Suppressor macrophage treated with lipopolysaccharide for 1 hour (primary cell): ENCODE data around the gene TMEM237.
A peak's percentile ranks its signal among the peaks of the same experiment; 100 is the strongest.

Experiments
- DNase-seq, 3 donors: peaks; one replicate each; pipeline ENCODE4 v3.0.0-alpha.2; 2020 to 2022

TMEM237 gene

DNA sequence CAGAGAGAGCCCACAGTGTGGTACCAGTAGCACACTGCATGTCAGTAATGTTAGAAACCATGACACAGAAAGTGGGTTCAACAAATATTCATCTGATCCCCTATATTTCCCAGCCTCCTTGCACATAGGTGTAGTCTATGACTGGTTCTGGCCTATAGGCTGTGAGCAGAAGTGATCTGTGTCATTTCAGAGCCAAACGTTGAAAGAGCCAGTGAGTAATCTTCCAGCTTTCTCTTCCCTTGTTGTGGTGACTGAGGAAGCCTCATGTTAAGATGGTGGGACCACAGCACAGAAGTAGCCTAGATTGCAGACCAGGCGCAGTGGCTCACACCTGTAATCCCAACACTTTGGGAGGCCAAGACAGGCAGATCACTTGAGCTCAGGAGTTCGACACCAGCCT is 4.1 kb downstream of the TMEM237 start:
- peak in 1 of 3 donors; percentile 6 for DNase-seq

DNA sequence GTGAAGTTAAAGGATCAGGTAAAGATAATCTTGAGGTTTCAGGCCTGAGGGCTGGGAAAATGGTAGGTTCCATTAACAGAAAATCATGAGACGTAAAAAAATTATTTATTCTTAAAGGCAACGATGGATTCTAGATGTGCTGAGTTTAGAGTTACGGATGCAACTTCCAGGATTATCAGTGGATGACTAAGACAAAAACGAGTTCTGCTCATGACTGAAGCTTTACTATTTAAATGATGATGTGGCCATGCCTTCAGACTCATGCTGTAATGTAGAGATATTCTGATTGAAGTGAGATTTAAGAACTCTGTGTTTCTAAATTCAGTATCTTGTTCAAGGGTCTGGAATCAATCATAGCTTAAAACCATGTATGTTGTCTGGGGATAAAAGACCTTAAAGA is 5.0 kb downstream of the TMEM237 start:
- no peak for DNase-seq

DNA sequence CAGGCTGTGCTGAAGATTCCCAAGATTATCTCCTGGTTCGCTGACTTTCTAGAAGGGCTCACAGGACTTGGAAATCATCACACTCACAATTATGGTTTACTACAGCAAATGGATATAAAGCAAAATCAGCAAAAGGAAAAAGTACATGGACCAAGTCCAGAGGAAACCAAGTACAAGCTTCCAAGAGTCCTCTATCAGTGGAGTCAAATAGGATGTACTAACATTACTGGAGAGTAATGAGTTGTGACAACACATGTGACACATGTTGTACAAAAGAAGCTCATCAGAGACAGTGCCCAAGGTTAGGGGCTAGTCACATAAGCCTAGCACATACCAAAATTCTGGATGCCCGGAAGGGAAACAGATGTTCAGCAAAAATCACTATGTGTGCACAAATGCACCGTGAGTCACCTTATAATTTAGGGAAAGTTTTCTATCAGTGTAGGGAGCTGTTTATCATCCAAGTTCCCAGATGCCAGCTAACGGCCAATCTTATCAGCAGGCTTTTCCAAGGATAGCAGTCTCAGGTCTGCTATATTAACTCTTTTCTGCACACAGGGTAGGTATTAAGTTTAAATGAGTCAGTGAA is 9.5 kb downstream of the TMEM237 start:
- DNase-seq: no peak

DNA sequence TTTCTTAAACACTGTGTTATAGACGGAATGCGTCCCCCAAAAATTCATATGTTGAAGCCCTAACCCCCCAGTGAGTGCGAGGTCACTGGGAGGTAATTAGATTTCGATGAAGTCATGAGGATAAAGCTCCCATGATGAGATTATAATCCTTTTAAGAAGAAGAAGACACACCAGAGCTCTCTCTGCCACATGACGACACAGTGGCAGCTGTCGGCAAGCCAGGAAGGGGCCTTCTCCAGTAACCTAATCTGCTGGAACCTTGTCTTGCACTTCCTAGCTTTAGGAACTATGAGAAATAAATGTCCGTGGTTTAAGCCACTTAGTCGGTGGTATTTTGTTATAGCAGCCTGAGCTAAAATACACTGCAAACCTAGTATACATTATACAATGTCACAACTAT is 12.3 kb downstream of the TMEM237 start:
- DNase-seq: no peak

DNA sequence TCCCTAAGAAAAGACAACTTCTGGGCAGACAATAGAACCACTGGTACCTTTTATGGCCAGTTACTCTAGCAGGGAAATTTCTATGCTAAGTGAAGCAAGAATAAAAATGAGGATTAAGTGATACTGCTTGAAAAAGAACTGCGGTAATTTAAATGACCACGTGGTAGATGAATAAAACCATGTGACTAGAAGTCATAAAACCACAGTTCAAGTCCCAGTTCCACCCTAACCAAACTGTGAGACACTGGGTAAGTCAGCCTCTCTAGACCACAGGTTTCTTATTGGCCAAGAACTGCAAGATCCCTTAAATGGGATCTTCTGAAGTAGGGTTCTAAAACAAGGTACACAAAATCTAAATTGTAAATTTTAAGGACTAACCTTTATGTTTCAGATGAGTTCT is 12.7 kb downstream of the TMEM237 start:
- DNase-seq: no peak

DNA sequence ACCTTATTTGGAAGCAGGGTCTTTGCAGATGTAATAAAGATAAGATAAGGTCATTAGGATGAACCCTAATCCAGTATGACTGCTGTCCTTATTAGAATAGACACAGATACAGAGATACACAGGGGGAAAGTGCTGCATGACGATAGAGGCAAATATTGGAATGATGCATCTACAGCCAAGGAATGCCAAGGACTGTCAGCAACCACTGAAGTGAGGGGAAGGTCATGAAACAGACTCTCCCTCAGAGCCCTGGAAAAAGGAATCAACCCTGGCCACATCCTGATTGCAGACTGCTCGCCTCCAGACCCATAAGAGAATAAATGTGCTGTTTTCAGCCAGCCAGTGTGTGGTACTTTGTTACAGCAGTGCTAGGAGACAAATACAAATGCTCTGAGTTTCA is 14.8 kb downstream of the TMEM237 start:
- DNase-seq: no peak

DNA sequence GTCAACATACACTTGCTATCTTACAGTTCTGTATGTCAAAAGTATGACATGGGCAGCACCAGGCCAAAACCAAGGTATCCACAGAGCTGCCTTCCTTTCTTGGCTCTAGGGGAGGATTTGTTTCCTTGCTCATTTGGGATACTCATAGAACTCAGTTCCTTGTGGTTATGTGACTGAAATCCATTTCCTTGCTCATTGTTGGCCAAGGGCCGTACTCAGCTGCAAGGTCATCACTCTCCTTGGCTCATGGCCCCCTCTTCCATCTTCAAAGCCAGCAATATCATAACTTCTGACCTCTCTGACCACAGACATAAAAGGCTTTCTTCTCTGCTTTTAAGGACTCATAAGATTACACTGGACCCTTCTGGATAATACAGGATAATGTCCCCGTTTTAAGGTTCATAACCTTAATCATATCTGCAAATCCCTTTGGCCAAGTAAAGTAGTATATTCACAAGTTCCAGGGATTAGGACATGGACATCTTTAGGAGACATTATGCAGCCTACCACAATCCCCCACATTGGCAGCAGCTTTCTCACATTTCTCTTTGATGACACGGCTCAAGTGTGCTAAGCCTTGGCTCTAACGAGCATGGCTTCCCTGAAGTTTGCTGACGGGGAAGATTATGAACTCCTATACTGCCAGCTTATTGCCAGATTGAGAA is 20.9 kb downstream of the TMEM237 start:
- DNase-seq: no peak

DNA sequence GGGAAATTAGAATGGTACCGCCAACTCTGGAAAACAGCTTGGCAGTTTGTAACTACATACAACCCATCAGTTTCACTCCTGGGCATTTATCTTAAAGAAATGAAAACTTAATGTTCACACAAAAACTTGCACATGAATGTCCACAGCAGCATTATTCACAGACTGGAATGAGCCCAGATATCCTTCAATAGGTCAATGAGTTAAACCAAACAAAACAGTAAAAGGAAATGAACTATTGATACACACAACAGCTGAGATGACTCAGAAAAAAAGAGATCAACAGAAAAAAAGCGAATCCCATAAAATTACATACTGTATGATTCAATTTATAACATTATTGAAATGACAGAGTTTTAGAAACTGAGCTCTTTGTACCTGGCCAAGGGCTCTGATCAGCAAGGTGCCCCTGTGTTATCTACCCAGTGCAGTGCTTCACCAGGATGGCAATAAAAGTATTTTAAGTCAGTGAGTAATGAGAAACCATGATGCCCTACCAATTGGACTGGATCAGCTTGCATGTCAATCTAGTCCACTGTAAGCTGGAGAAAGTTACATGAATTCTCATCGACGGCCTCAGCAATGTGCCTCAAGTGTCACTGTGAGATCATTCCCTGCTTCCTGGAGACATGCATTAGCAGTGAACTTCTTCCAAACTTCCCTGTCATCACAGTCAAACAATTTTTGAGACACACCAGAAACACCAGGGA is 21.9 kb downstream of the TMEM237 start:
- no peak for DNase-seq

DNA sequence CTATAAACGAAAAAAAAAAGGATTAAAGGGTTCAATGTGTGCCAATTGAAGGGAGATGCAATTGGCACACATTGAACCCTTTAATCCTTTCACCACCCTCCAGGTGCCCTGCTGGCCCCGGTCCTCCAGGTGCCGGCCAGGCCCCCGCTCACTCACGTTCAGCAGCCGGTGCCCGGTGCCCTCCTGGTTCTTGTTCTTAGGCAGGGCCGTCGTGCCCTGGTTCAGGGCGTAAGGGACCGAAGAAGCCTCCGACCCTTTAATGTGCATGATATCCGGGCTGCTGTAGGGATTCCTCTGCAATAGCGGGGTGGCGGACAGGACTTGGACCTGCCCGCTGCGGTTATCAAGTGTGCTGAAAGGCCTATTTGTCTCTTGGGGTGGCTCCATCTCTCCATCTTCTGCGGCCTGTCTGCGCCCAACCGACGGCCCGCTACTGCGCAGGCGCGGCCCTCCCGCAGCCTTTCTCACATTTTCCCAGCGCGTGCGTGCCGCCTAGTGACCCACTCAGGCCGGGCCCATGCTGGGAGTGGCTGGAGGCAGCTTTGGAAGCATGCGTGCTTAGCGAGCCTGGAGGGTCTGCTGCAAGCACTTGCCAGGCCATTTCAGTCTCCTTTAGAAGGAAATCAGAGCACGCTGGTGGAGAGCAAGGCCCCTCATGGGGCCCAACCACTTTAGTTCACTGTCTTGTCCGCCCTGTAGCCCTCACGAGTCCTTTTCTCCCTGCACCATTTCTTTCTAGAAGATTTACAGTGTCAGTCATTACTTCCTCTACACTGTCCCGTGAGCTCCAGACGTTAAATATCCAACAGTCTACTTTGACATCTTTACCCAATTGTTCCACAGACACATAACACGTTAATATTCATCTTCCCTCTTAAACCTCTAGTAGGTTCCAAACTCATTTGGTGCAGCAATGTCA is 24.3 kb downstream of the TMEM237 start:
- peak; percentile 38 to 65 (median 42) for DNase-seq

DNA sequence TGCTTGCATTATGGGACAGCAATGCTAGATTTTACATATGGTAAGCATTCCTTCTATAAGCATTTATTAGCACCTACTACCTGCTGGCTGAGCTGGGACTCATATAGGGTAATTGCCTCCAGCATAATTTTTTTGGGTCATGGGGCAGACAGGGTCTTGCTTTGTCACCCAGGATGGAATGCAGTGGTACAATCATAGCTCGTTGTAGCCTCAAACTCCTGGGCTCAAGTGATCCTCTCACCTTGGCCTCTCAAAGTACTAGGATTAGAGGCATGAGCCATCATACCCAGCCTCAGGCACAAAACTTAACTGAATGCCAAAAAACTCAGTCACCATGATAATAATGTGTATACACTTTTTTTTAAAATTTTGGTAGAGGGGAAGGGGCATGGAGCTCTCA is 35.3 kb downstream of the TMEM237 start:
- no peak for DNase-seq

DNA sequence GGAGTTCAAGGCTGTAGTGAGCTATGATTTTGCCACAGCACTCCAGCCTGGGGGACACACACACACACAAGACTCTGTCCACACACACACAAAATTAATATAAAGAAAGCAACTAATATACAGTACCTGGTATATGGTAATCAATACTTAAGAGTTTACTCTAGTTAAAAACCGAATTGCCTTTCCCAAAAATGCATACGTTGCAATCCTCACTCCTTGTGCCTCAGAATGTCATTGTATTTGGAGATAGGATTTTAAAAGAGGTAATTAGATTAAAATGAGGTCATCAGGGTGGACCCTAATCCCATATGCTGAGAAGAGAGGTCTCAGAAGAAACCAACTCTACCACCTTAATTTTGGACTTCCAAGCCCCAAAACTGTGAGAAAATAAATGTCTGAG is 35.7 kb downstream of the TMEM237 start:
- no peak for DNase-seq

DNA sequence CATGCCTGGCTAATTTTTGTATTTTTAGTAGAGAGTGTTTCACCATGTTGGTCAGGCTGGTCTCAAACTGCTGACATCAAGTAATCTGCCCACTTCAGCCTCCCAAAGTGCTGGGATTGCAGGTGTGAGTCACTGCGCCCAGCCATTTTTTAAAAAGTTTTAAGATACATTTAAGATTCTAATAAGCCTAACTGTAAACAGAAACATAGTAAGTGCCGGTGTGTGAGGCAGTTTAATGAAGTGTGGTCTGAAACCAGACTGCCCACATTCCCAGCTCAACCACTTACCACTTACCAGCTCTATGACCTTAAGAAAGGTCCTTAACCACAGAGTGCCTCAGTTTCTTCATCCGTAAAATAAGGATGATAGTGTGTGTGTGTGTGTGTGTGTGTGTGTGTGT is 42.4 kb downstream of the TMEM237 start:
- peak in 1 of 3 donors; percentile 1 for DNase-seq

DNA sequence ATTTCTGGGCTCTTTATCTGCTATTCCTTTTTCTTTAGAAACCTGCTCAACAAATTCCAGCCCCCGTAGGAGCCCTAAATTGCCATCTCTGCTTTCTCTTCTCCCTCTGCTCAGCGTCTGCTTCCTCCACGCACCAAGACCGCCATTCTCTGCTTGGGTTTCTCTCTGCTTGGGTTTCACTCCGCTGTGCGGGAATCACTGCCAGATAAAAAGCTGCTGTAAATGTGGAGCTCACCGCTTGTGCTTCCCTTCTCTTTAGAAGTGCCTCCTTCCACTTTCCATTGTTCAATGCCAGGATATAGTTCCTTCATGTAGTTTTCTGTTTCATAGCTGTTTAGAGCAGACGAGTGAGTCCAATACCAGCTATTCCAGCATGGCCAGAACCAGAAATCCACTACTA is 45.9 kb downstream of the TMEM237 start:
- DNase-seq: no peak

DNA sequence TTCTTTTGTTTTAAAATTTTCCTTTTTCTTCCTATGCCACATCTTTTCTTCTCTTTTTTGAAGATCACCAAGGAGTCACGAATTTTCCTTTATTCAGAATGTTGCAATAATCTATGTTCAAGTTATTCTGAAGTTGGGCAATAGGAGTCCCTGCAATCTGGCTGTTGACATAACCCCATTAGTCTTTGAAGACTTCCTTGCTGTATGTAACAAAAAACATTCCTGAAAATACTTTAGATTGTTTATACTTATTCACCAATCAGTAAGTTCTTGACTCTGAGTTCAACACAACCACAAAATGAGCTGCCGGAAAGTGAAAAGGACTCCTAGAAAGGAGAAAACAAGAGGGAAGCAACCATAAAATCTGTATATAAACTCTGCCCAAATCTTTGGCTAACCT is 62.8 kb downstream of the TMEM237 start:
- DNase-seq: peak; percentile 61 to 76 (median 72)

DNA sequence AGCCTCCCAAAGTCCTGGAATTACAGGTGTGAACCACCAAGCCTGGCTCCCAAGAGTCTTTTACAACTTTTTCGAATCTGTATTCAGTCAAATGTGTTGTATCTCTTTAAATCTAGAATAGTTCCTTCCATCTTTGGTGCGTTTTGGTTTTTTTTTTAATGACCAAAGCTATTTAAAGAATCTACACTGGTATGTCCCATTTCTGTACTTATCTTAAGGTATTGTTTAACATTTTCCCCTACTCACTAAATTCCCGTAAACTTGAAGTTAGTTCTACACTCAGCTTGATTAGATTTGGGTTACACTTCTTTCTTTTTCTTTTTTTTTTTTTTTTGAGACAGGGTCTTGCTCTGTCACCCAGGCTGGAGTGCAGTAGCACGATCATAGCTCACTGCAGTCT is 63.8 kb downstream of the TMEM237 start:
- no peak for DNase-seq

DNA sequence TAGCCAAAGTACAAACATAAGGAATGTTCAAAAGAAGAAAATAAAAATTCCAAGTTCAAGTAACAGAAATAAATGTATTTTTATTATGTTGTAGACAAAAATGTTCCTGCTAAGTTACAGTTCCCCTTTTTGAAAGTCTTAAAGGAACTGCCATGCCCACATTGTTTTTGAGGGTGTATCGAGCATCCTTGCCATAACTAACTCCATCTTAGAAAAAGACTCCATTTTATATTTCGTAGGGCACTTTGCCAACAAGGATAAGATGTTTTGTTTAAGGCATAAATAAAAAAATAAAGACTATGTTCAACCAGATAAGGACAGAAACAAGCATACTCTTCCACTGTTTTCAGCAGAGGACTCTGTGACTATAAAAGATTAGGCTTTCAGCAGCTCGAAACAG is 67.3 kb downstream of the TMEM237 start:
- DNase-seq: no peak

DNA sequence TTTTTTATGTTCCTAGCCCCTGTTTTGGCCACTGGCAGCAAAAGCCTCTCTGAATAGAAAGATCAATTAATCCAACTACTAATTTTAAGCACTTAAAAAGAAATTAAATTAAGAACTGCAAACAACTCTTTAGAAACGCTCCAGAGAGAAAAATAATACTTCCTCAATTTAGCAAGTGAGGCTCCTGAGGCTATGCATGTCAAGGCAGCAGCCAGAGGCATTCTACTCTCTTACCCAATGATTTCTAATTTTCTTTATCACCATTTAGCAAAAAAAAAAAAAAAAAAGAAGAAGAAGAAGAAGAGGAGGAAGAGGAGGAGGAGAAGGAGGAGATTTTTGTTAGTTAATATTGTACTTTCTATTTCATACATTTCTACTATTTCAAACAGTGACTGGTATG is 68.5 kb downstream of the TMEM237 start:
- peak; percentile 18 to 33 (median 32) for DNase-seq

DNA sequence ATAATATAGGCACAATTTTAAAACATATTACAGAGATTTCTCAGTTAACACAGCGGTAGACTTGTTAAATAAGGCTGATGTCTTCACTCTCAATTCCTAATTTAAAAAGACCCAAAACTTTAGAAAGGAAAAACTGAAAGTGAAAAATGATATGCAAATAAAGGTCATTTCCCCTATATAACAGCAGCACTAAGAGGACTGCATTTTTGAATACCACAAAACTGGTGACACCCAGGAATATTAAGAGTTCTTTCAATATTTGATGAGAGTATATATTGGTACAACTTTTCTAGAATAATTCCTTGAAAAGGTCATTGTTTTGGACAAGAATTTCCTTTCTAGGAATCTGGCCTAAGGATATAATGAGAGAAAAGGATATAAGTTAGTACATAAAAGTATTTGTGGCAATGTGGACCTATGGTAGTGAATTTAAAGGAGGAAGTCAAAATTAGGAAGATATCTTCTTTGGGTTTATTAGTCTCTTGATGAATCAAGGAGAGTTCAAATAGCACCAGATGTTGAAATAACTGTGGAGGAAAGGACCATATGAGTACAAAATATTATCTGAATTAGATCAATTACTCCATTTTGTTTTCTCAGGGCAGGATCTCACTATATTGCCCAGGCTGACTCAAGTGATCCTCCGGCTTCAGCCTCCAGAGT is 70.3 kb downstream of the TMEM237 start:
- DNase-seq: peak; percentile 8 to 56 (median 36)
